AG09309 (cell line): Measurements from ENCODE around the gene ATG3.
A peak's percentile ranks its signal among the peaks of the same experiment; 100 is the strongest.
"Not testable (repeated sequence)": the region's sequence is repeated elsewhere in the genome, so short reads cannot be mapped to it uniquely, and the experiment has no call there.

ENCODE experiments used
- DNase-seq: peaks from one replicate; pipeline ENCODE4 v3.0.0-alpha.2; 2010; ENCODE audit warnings: low read depth
- H3K4me3 ChIP-seq: 2 replicates; pipeline ENCODE4 v1.5.1; 2011; ENCODE audit warnings: mild to moderate bottlenecking, low read depth, low read length, moderate library complexity; ENCODE audit not compliant: control insufficient read depth
- TF ChIP-seq, protein P1 (sequence below): IDR thresholded peaks from 2 replicates; pipeline ENCODE4 v1.5.1; 2011; ENCODE audit warnings: mild to moderate bottlenecking, low read depth, low read length, inconsistent platforms; ENCODE audit not compliant: insufficient read depth, control insufficient read depth; ENCODE audit errors: missing control alignments

ATG3 gene

DNA sequence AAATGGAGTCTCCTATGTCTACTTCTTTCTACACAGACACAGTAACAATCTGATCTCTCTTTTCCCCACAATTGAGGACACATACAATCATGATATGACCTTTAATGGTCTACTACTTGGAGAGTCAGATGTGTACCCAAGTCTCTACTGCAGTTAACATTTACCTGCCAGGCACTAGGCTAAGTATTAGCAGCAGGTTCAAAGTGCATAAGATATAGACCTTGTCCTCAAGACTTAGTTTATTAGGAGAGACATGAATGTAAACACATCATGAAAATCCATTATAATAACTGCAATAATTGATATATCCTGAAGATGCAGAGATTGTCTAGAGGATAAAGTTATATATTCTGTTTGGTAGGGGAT, 3.2 kb upstream of the ATG3 start:
- no peak overlapping the region for H3K4me3 ChIP-seq
- TF ChIP-seq, protein P1, sequence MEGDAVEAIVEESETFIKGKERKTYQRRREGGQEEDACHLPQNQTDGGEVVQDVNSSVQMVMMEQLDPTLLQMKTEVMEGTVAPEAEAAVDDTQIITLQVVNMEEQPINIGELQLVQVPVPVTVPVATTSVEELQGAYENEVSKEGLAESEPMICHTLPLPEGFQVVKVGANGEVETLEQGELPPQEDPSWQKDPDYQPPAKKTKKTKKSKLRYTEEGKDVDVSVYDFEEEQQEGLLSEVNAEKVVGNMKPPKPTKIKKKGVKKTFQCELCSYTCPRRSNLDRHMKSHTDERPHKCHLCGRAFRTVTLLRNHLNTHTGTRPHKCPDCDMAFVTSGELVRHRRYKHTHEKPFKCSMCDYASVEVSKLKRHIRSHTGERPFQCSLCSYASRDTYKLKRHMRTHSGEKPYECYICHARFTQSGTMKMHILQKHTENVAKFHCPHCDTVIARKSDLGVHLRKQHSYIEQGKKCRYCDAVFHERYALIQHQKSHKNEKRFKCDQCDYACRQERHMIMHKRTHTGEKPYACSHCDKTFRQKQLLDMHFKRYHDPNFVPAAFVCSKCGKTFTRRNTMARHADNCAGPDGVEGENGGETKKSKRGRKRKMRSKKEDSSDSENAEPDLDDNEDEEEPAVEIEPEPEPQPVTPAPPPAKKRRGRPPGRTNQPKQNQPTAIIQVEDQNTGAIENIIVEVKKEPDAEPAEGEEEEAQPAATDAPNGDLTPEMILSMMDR: no peak
- no peak for DNase-seq

DNA sequence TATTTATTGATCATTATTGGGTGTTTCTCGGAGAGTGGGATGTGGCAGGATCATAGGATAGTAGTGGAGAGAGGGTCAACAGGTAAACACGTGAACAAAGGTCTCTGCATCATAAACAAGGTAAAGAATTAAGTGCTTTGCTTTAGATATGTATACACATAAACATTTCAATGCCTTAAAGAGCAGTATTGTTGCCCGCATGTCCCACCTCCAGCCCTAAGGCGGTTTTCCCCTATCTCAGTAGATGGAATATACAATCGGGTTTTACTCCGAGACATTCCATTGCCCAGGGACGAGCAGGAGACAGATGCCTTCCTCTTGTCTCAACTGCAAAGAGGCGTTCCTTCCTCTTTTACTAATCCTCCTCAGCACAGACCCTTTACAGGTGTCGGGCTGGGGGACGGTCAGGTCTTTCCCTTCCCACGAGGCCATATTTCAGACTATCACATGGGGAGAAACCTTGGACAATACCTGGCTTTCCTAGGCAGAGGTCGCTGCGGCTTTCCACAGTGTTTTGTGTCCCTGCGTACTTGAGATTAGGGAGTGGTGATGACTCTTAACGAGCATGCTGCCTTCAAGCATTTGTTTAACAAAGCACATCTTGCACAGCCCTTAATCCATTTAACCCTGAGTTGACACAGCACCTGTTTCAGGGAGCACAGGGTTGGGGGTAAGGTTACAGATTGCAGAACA, 2.6 kb upstream of the ATG3 start:
- DNase-seq, H3K4me3 ChIP-seq: not testable (repeated sequence)

DNA sequence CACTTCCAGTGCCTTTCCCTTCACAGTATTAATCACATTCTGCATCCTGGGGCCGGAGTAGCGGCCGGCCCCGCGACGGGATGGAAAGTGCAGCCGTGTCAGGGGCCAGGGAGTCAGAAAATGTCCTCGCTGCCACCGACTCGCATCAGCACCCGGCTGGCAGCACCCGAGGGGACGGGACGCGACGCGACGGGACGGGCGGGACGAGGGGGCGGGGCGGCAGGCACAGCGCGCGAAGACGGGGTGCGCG, 353 bp downstream of the ATG3 start:
- no peak for DNase-seq
- H3K4me3 ChIP-seq: peak overlapping the region; percentile 97
- TF ChIP-seq, protein P1: no peak

DNA sequence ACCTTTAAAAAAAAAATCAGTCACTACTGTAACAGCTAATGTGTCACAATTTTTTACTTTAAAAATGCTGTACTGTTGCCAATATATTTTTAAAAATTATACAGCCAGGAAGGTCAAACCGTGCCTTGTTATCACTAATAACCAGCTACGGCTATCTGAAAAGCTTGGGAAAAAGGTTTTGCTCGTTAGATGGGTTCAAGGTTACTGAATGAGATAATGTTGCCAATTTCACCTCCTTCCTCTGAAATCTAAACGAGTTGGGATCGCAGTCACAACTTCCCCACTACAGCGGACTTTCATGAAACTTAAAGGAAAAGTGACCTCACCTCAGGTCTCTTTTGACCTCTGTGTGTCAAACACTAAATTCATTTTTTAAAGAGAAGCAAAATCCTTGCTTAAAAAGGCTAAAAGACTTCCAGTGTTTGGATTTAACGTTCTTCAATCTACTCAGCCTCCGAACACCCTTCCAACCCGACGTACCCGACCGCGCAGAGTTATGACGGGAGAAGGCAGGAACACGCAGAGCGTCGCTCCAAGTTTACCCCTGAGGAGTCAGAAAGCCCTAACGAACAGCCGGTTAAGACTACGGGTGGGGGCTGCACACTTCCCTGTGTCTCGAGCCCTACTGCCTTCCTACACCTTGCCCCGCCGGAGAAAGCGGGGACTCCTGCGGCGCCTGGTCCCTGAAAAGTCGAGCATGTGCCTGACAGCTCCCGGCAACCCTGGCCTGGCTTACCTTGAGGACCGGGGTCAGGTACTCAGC, 860 bp downstream of the ATG3 start:
- peak overlapping the region; percentile 97 for H3K4me3 ChIP-seq
- peak; percentile 33 for DNase-seq
- TF ChIP-seq, protein P1: no peak

DNA sequence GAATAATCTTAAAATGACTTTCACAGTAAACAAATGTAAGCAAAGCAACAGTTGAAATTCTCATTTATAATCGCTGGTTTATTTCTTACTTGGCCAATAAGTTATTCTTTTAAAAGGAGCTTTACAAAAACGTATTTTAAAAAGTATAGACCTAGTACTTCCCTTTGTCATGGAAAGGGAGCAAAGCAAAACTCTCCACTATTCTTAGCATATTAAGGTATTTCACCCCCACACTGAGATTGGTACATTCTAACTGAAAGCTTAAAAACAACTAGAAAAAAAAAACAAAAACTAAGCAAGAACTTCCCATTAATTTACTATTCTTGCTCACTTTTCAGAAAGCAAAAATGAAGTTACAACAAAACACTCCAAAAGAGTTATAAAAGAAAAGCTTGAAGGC, 1.5 kb downstream of the ATG3 start:
- TF ChIP-seq, protein P1: no peak
- H3K4me3 ChIP-seq: peak overlapping the region; percentile 97

DNA sequence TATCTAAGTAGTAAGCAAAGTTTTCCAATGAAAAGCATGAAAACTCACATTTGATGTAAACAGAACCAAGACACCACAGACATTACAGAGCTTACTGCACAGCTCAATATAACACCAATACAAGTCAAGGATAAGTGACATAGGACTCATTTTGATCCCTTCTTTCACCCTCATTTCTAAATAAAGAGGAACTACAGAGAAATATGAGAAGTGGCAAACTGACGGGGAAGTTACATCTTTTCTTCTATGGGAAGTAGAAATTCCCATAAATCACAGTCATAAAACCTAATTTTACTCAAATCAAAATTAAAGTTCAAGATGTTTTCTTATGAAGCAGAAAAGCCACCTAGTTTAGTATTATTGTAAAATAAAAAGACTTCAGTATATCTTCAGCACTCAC, 3.8 kb downstream of the ATG3 start:
- H3K4me3 ChIP-seq: no peak overlapping the region
- TF ChIP-seq, protein P1: no peak
- DNase-seq: no peak

More for the DNA sequence above, 1.5 kb downstream of the ATG3 start:
- DNase-seq: no peak

DNA sequence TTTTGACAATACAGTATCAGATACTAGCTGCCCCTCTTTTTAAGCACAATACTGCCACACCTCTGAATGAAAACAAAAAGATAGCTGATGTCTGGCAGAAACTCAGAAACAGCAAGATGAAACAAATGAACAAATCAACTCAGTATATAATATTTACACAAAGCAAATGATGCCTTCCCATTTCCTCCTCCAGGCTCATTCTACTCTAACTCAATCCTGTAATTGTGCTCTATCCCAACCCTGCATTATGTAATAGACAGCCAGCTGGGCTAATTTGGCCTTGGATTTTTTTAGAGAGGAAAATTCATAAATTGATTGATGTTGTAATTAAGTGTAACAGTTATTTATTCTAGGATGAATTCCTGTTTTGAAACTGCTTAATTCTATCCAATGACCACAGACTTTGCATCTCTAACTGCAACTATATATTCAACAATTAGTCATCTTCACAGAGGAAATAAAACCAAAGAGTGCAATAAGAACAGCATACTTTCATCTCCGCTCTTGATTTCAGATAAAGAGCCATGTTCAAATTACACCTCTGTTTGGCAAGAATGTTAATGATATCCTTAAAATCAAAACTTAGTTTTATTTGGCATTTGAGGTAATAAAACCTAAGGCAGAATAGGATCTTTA, 6.1 kb downstream of the ATG3 start:
- no peak overlapping the region for H3K4me3 ChIP-seq
- TF ChIP-seq, protein P1: no peak
- DNase-seq: no peak
